HG03103 (cell line): ENCODE data around the gene ARHGEF17.

Experiments
- ATAC-seq: cut with Tn5 transposase; IDR thresholded peaks from one replicate; pipeline ENCODE4 v1.9.1; 2021; ENCODE audit warnings: low read depth; ENCODE audit not compliant: unreplicated experiment

The ARHGEF17 gene

GRCh38 chr11:73310661-73311393 is 2.8 kb downstream of the ARHGEF17 start:
- ATAC-seq: no peak

GRCh38 chr11:73311394-73311869 is 3.4 kb downstream of the ARHGEF17 start:
- no peak for ATAC-seq

GRCh38 chr11:73312036-73312435 is 4.0 kb downstream of the ARHGEF17 start:
- ATAC-seq: no peak

GRCh38 chr11:73312851-73313327 is 4.8 kb downstream of the ARHGEF17 start:
- ATAC-seq: no peak

- no peak for ATAC-seq
Measured at GRCh38 chr11:73313652-73314051, 5.6 kb downstream of the ARHGEF17 start.

GRCh38 chr11:73314117-73314961 is 6.3 kb downstream of the ARHGEF17 start:
- ATAC-seq: no peak

GRCh38 chr11:73315293-73316020 is 7.4 kb downstream of the ARHGEF17 start:
- no peak for ATAC-seq

GRCh38 chr11:73316422-73316821 is 8.3 kb downstream of the ARHGEF17 start:
- no peak for ATAC-seq

- no peak for ATAC-seq
Measured at GRCh38 chr11:73317373-73317772, 9.3 kb downstream of the ARHGEF17 start.

- no peak for ATAC-seq
Measured at GRCh38 chr11:73317803-73318202, 9.7 kb downstream of the ARHGEF17 start.

GRCh38 chr11:73318501-73319011 is 10.5 kb downstream of the ARHGEF17 start:
- no peak for ATAC-seq

- no peak for ATAC-seq
Measured at GRCh38 chr11:73320763-73321603, 12.9 kb downstream of the ARHGEF17 start.

GRCh38 chr11:73321604-73322381 is 13.7 kb downstream of the ARHGEF17 start:
- ATAC-seq: no peak

- no peak for ATAC-seq
Measured at GRCh38 chr11:73322382-73323306, 14.6 kb downstream of the ARHGEF17 start.

- no peak for ATAC-seq
Measured at GRCh38 chr11:73323464-73323863, 15.4 kb downstream of the ARHGEF17 start.

GRCh38 chr11:73324116-73324515 is 16.0 kb downstream of the ARHGEF17 start:
- no peak for ATAC-seq

GRCh38 chr11:73324665-73325035 is 16.6 kb downstream of the ARHGEF17 start:
- ATAC-seq: no peak
